Prostate gland (tissue), 2 donors: ENCODE results near the gene RAD51B.

Experiments
- POLR2AphosphoS5 ChIP-seq: sonication (generic); formaldehyde crosslinking; IDR thresholded peaks from one replicate; pipeline ENCODE4 v1.6.1; 2017; ENCODE audit warnings: antibody characterized with exemption
- TF ChIP-seq, protein P1 (sequence below), 4 experiments: fragments of 200-600 bp in 2 of 4; fragments of 450-650 bp in 2 of 4; sonication (generic) in 2 of 4; IDR thresholded peaks; 1 replicate in 3 of 4; 2 replicates in 1 of 4; pipeline ENCODE4 v1.5.1; 2016 to 2019; ENCODE audit warnings: antibody characterized with exemption in 4 of 4, mild to moderate bottlenecking in 2 of 4, moderate library complexity in 2 of 4

DNA sequence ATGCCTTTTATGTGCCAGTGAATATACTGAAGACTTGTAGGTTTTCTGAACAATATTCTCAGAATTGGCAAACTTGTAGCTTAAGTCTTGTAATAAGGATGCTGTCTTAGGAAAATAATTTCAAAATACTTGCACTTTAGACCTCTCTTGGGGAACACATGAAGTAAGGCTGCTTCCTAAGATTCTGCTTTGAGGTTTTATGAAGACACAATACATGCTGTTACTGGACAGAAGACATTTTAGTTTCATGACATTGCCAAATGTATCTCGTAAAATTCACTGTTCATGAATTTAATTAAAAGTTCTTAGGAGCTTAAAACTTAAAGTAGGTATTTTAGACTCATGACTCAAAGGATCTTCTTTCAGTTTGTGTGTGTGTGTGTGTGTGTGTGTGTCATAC lies 80.7 kb downstream of the RAD51B start:
- TF ChIP-seq, protein P1, sequence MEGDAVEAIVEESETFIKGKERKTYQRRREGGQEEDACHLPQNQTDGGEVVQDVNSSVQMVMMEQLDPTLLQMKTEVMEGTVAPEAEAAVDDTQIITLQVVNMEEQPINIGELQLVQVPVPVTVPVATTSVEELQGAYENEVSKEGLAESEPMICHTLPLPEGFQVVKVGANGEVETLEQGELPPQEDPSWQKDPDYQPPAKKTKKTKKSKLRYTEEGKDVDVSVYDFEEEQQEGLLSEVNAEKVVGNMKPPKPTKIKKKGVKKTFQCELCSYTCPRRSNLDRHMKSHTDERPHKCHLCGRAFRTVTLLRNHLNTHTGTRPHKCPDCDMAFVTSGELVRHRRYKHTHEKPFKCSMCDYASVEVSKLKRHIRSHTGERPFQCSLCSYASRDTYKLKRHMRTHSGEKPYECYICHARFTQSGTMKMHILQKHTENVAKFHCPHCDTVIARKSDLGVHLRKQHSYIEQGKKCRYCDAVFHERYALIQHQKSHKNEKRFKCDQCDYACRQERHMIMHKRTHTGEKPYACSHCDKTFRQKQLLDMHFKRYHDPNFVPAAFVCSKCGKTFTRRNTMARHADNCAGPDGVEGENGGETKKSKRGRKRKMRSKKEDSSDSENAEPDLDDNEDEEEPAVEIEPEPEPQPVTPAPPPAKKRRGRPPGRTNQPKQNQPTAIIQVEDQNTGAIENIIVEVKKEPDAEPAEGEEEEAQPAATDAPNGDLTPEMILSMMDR (IDR thresholded peaks at IDR 0.05): no peak
- TF ChIP-seq POLR2AphosphoS5: no peak
